Measurements from ENCODE around the gene AACS. TPM values are rescaled to one million over a fixed set of nuclear protein-coding genes. Genes with fewer than 3 reads are reported as not detected.
"Not testable (repeated sequence)": the region's sequence is repeated elsewhere in the genome, so short reads cannot be mapped to it uniquely, and the experiment has no call there.

The AACS gene
- total RNA-seq, 5 donors from 2014 or later (not counting 1 experiment from before 2014, with no cell fraction given), result 11.5 to 16.4 (median 14.3) TPM

GRCh38 chr12:125135906-125136305, 70.7 kb downstream of the AACS start:
- H3K36me3 ChIP-seq (ENCODE audit: control insufficient read depth in 2 of 2, extremely low read depth in 1 of 2, insufficient read depth in 1 of 2, low read length in 1 of 2), result peaks cover 2 to 3% of the 10 kb centered on the region in 2 donors
- H3K4me1 ChIP-seq (ENCODE audit: control insufficient read depth in 1 of 2, extremely low read depth in 1 of 2, insufficient read depth in 2 of 2, low read length in 2 of 2), result no peaks in the 10 kb centered on the region
- no peak overlapping the region for H3K4me3 Mint-ChIP-seq
- no peak overlapping the region for H3K27ac Mint-ChIP-seq
- DNase-seq (no peak), ATAC-seq (replicated peaks in 1 of 4) (no peak)
- no peaks in the 10 kb centered on the region for H3K4me1 Mint-ChIP-seq
- H3K27ac ChIP-seq (ENCODE audit: low read length), result no peak overlapping the region
- peaks cover 24% of the 10 kb centered on the region for H3K36me3 Mint-ChIP-seq
- ChIA-PET POLR2A (no interaction called here), CTCF (no interaction called here)
- H3K27me3 ChIP-seq (replicated peaks in 1 of 2; ENCODE audit: control insufficient read depth in 2 of 2, extremely low read depth in 1 of 2, insufficient read depth in 2 of 2, low read length in 1 of 2), result no peaks in the 10 kb centered on the region
- 88% methylated on average over 7 of the region's 8 CpGs for WGBS (ENCODE audit: insufficient coverage)
- no peaks in the 10 kb centered on the region for H3K9me3 Mint-ChIP-seq
- no peaks in the 10 kb centered on the region for H3K9me3 ChIP-seq
- no peaks in the 10 kb centered on the region for H3K27me3 Mint-ChIP-seq
- no peak overlapping the region for H3K4me3 ChIP-seq (ENCODE audit: control insufficient read depth in 1 of 2, extremely low read depth in 1 of 2, low read length in 1 of 2)

GRCh38 chr12:125136702-125137101, 71.5 kb downstream of the AACS start:
- WGBS (ENCODE audit: insufficient coverage), result over 99% methylated on average over 14 of the region's 19 CpGs
- H3K4me1 ChIP-seq (ENCODE audit: control insufficient read depth in 1 of 2, extremely low read depth in 1 of 2, insufficient read depth in 2 of 2, low read length in 2 of 2), result no peaks in the 10 kb centered on the region

GRCh38 chr12:125137766-125138344, 72.6 kb downstream of the AACS start:
- Histone ChIP-seq H3K36me3 (ENCODE audit: control insufficient read depth in 2 of 2, extremely low read depth in 1 of 2, insufficient read depth in 1 of 2, low read length in 1 of 2) (peaks cover 0 to 3% of the 10 kb centered on the region in 2 donors), H3K27me3 (replicated peaks in 1 of 2; ENCODE audit: control insufficient read depth in 2 of 2, extremely low read depth in 1 of 2, insufficient read depth in 2 of 2, low read length in 1 of 2) (no peaks in the 10 kb centered on the region), H3K27ac (ENCODE audit: low read length) (no peak overlapping the region), H3K9me3 (no peaks in the 10 kb centered on the region), H3K4me1 (ENCODE audit: control insufficient read depth in 1 of 2, extremely low read depth in 1 of 2, insufficient read depth in 2 of 2, low read length in 2 of 2) (no peaks in the 10 kb centered on the region), H3K4me3 (ENCODE audit: control insufficient read depth in 1 of 2, extremely low read depth in 1 of 2, low read length in 1 of 2) (no peak overlapping the region)
- POLR2A ChIA-PET, result no interaction called here
- 91% methylated on average over 14 of the region's 17 CpGs for WGBS (ENCODE audit: insufficient coverage)
- H3K4me1 Mint-ChIP-seq, result no peaks in the 10 kb centered on the region
- ATAC-seq (replicated peaks in 1 of 4) (no peak), DNase-seq (no peak)
- H3K27me3 Mint-ChIP-seq, result no peaks in the 10 kb centered on the region
- CTCF ChIA-PET, result no interaction called here
- peaks cover 23% of the 10 kb centered on the region for H3K36me3 Mint-ChIP-seq
- no peaks in the 10 kb centered on the region for H3K9me3 Mint-ChIP-seq
- H3K4me3 Mint-ChIP-seq, result no peak overlapping the region
- H3K27ac Mint-ChIP-seq, result no peak overlapping the region

More at GRCh38 chr12:125136702-125137101, 71.5 kb downstream of the AACS start:
- H3K27me3 Mint-ChIP-seq, result no peaks in the 10 kb centered on the region
- Histone ChIP-seq H3K27me3 (replicated peaks in 1 of 2; ENCODE audit: control insufficient read depth in 2 of 2, extremely low read depth in 1 of 2, insufficient read depth in 2 of 2, low read length in 1 of 2) (no peaks in the 10 kb centered on the region), H3K27ac (ENCODE audit: low read length) (no peak overlapping the region), H3K9me3 (no peaks in the 10 kb centered on the region), H3K4me3 (ENCODE audit: control insufficient read depth in 1 of 2, extremely low read depth in 1 of 2, low read length in 1 of 2) (no peak overlapping the region), H3K36me3 (ENCODE audit: control insufficient read depth in 2 of 2, extremely low read depth in 1 of 2, insufficient read depth in 1 of 2, low read length in 1 of 2) (peaks cover 0 to 3% of the 10 kb centered on the region in 2 donors)
- no peak for DNase-seq
- ChIA-PET POLR2A (no interaction called here), CTCF (no interaction called here)
- H3K36me3 Mint-ChIP-seq, result peaks cover 23% of the 10 kb centered on the region
- H3K9me3 Mint-ChIP-seq, result no peaks in the 10 kb centered on the region
- no peak for ATAC-seq (replicated peaks in 1 of 4)
- H3K27ac Mint-ChIP-seq, result no peak overlapping the region
- no peaks in the 10 kb centered on the region for H3K4me1 Mint-ChIP-seq
- H3K4me3 Mint-ChIP-seq, result no peak overlapping the region

GRCh38 chr12:125140279-125141209, 75.3 kb downstream of the AACS start:
- ATAC-seq (replicated peaks in 1 of 4), result no peak
- Histone ChIP-seq H3K9me3 (no peaks in the 10 kb centered on the region), H3K4me3 (ENCODE audit: control insufficient read depth in 1 of 2, extremely low read depth in 1 of 2, low read length in 1 of 2) (no peak overlapping the region), H3K4me1 (ENCODE audit: control insufficient read depth in 1 of 2, extremely low read depth in 1 of 2, insufficient read depth in 2 of 2, low read length in 2 of 2) (no peaks in the 10 kb centered on the region), H3K36me3 (ENCODE audit: control insufficient read depth in 2 of 2, extremely low read depth in 1 of 2, insufficient read depth in 1 of 2, low read length in 1 of 2) (peaks cover 0 to 4% of the 10 kb centered on the region in 2 donors), H3K27ac (ENCODE audit: low read length) (no peak overlapping the region), H3K27me3 (replicated peaks in 1 of 2; ENCODE audit: control insufficient read depth in 2 of 2, extremely low read depth in 1 of 2, insufficient read depth in 2 of 2, low read length in 1 of 2) (no peaks in the 10 kb centered on the region)
- Mint-ChIP-seq H3K27ac (no peak overlapping the region), H3K36me3 (peaks cover 19% of the 10 kb centered on the region), H3K4me1 (no peaks in the 10 kb centered on the region), H3K9me3 (no peaks in the 10 kb centered on the region), H3K4me3 (no peak overlapping the region), H3K27me3 (no peaks in the 10 kb centered on the region)
- ChIA-PET POLR2A (no interaction called here), CTCF (no interaction called here)
- DNase-seq, result no peak
- 96% methylated on average over 15 of the region's 22 CpGs for WGBS (ENCODE audit: insufficient coverage)

GRCh38 chr12:125141210-125141573, 76.0 kb downstream of the AACS start:
- ATAC-seq (replicated peaks in 1 of 4); H3K4me3 ChIP-seq (ENCODE audit: control insufficient read depth in 1 of 2, extremely low read depth in 1 of 2, low read length in 1 of 2); H3K27me3 ChIP-seq (replicated peaks in 1 of 2; ENCODE audit: control insufficient read depth in 2 of 2, extremely low read depth in 1 of 2, insufficient read depth in 2 of 2, low read length in 1 of 2); H3K27ac Mint-ChIP-seq; H3K27me3 Mint-ChIP-seq; H3K4me1 ChIP-seq (ENCODE audit: control insufficient read depth in 1 of 2, extremely low read depth in 1 of 2, insufficient read depth in 2 of 2, low read length in 2 of 2); H3K36me3 ChIP-seq (ENCODE audit: control insufficient read depth in 2 of 2, extremely low read depth in 1 of 2, insufficient read depth in 1 of 2, low read length in 1 of 2); POLR2A ChIA-PET; H3K27ac ChIP-seq (ENCODE audit: low read length); H3K4me3 Mint-ChIP-seq; H3K4me1 Mint-ChIP-seq; CTCF ChIA-PET; H3K9me3 Mint-ChIP-seq; DNase-seq; H3K9me3 ChIP-seq: not testable (repeated sequence)
- 86% methylated on average over 6 of the region's 11 CpGs for WGBS (ENCODE audit: insufficient coverage)
- peaks cover 18% of the 10 kb centered on the region for H3K36me3 Mint-ChIP-seq

GRCh38 chr12:125142601-125143000, 77.4 kb downstream of the AACS start:
- ChIA-PET POLR2A (no interaction called here), CTCF (no interaction called here)
- ATAC-seq (replicated peaks in 1 of 4), result no peak
- H3K4me1 Mint-ChIP-seq, result no peaks in the 10 kb centered on the region
- H3K27me3 Mint-ChIP-seq, result peaks cover 0 to 4% of the 10 kb centered on the region in 2 donors
- 97% methylated on average over 9 of the region's 9 CpGs for WGBS (ENCODE audit: insufficient coverage)
- no peak for DNase-seq
- H3K4me3 ChIP-seq (ENCODE audit: control insufficient read depth in 1 of 2, extremely low read depth in 1 of 2, low read length in 1 of 2), result no peak overlapping the region
- H3K4me3 Mint-ChIP-seq, result no peak overlapping the region
- H3K27ac Mint-ChIP-seq, result no peak overlapping the region
- no peak overlapping the region for H3K27ac ChIP-seq (ENCODE audit: low read length)
- no peaks in the 10 kb centered on the region for H3K9me3 ChIP-seq
- H3K4me1 ChIP-seq (ENCODE audit: control insufficient read depth in 1 of 2, extremely low read depth in 1 of 2, insufficient read depth in 2 of 2, low read length in 2 of 2), result no peaks in the 10 kb centered on the region
- H3K27me3 ChIP-seq (replicated peaks in 1 of 2; ENCODE audit: control insufficient read depth in 2 of 2, extremely low read depth in 1 of 2, insufficient read depth in 2 of 2, low read length in 1 of 2), result peaks cover 0 to 8% of the 10 kb centered on the region in 2 experiments
- no peaks in the 10 kb centered on the region for H3K9me3 Mint-ChIP-seq
- peaks cover 8% of the 10 kb centered on the region for H3K36me3 Mint-ChIP-seq
- H3K36me3 ChIP-seq (ENCODE audit: control insufficient read depth in 2 of 2, extremely low read depth in 1 of 2, insufficient read depth in 1 of 2, low read length in 1 of 2), result peaks cover 0 to 4% of the 10 kb centered on the region in 2 donors

Measured in T-cell (primary cell).